Right atrium auricular region (tissue), 2 donors: ENCODE results near the gene ITSN2. TPM values are rescaled to one million over a fixed set of nuclear protein-coding genes. Genes with fewer than 3 reads are reported as not detected.
A peak's percentile ranks its signal among the peaks of the same experiment; 100 is the strongest.

Source experiments
- DNase-seq: peaks from one replicate; pipeline ENCODE4 v3.0.0-alpha.2; 2019; ENCODE audit warnings: low spot score
- H3K27ac ChIP-seq, 2 donors: fragments of 200-600 bp; sonication (generic); 1 replicate in 1 of 2; 2 replicates in 1 of 2; pipeline ENCODE4 v1.5.1; 2016 to 2019
- H3K27me3 ChIP-seq, 2 donors: fragments of 200-600 bp; sonication (generic); one replicate each; pipeline versions ENCODE4 v1.5.1 to v1.6.0; 2017 to 2019
- H3K36me3 ChIP-seq: fragments of 200-600 bp; sonication (generic); one replicate; pipeline ENCODE4 v1.5.1; 2016
- H3K4me1 ChIP-seq, 2 donors: fragments of 200-600 bp; sonication (generic); one replicate each; pipeline versions ENCODE4 v1.5.1 to v1.6.0; 2017 to 2019
- H3K4me3 ChIP-seq, 2 donors: fragments of 200-600 bp; sonication (generic); 1 replicate in 1 of 2; 2 replicates in 1 of 2; pipeline ENCODE4 v1.5.1; 2017 to 2019; ENCODE audit warnings: mild to moderate bottlenecking in 1 of 2, moderate library complexity in 1 of 2
- H3K9me3 ChIP-seq, 2 donors: fragments of 200-600 bp; sonication (generic); one replicate each; pipeline ENCODE4 v1.5.1; 2019
- total RNA-seq, 2 donors: library from RNA; depleted of rRNA; stranded (reverse); fragments of >200 nt; gene quantifications; one replicate each; pipeline ENCODE4 v1.1.0, GENCODE V29; 2016
- TF ChIP-seq, protein P1 (sequence below), 2 donors: fragments of 200-600 bp; sonication (generic); IDR thresholded peaks; one replicate each; pipeline ENCODE4 v1.5.1; 2019; ENCODE audit warnings: antibody characterized with exemption in 2 of 2

Gene ITSN2
- total RNA-seq, 2 donors from 2014 or later = 40.1 to 40.4 TPM

GRCh38 chr2:24231461-24231881 is 128.9 kb downstream of the ITSN2 start:
- TF ChIP-seq, protein P1, sequence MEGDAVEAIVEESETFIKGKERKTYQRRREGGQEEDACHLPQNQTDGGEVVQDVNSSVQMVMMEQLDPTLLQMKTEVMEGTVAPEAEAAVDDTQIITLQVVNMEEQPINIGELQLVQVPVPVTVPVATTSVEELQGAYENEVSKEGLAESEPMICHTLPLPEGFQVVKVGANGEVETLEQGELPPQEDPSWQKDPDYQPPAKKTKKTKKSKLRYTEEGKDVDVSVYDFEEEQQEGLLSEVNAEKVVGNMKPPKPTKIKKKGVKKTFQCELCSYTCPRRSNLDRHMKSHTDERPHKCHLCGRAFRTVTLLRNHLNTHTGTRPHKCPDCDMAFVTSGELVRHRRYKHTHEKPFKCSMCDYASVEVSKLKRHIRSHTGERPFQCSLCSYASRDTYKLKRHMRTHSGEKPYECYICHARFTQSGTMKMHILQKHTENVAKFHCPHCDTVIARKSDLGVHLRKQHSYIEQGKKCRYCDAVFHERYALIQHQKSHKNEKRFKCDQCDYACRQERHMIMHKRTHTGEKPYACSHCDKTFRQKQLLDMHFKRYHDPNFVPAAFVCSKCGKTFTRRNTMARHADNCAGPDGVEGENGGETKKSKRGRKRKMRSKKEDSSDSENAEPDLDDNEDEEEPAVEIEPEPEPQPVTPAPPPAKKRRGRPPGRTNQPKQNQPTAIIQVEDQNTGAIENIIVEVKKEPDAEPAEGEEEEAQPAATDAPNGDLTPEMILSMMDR (IDR thresholded peaks at IDR 0.05) = no peak
- Histone ChIP-seq H3K27me3 (no peaks in the 10 kb centered on the region), H3K4me3 (no peak overlapping the region), H3K36me3 (peaks cover under 1% of the 10 kb centered on the region), H3K9me3 (no peaks in the 10 kb centered on the region), H3K4me1 (no peaks in the 10 kb centered on the region), H3K27ac (no peak overlapping the region)
- DNase-seq = no peak

- Histone ChIP-seq H3K4me1 (no peaks in the 10 kb centered on the region), H3K27me3 (no peaks in the 10 kb centered on the region), H3K27ac (no peak overlapping the region), H3K9me3 (no peaks in the 10 kb centered on the region), H3K4me3 (no peak overlapping the region), H3K36me3 (peaks cover 5% of the 10 kb centered on the region)
- DNase-seq = no peak
- TF ChIP-seq, protein P1 (IDR thresholded peaks at IDR 0.05) = peak in 1 of 2 donors; percentile 49
Measured at GRCh38 chr2:24228470-24228869, 131.9 kb downstream of the ITSN2 start.

GRCh38 chr2:24225499-24226242 is 134.7 kb downstream of the ITSN2 start:
- no peaks in the 10 kb centered on the region for H3K4me1 ChIP-seq
- peaks cover 8% of the 10 kb centered on the region for H3K36me3 ChIP-seq
- H3K27me3 ChIP-seq = no peaks in the 10 kb centered on the region

DNA sequence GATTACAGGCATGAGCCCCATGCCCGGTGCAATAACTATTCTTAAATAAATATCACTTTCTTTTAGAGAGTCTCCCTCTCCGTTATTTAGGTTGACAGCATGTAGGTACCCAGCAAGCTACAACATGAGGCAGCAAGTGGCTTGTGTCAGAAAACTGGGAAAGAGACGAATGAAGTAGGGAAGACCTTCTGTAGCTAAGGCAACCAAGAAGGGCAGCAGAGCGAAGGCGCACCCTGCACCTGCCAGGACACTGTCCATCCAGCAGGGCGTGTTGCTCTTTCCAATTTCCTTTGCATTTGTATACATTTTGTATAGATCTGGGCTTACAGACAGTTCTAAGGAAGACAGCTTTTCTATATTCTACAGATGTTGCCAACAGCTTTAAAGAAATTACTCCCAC is 137.4 kb downstream of the ITSN2 start:
- no peaks in the 10 kb centered on the region for H3K27me3 ChIP-seq
- H3K36me3 ChIP-seq = peaks cover 18% of the 10 kb centered on the region

More at GRCh38 chr2:24225499-24226242, 134.7 kb downstream of the ITSN2 start:
- H3K4me3 ChIP-seq = no peak overlapping the region
- H3K9me3 ChIP-seq = no peaks in the 10 kb centered on the region
- TF ChIP-seq, protein P1 (IDR thresholded peaks at IDR 0.05) = no peak
- no peak overlapping the region for H3K27ac ChIP-seq
- no peak for DNase-seq

DNA sequence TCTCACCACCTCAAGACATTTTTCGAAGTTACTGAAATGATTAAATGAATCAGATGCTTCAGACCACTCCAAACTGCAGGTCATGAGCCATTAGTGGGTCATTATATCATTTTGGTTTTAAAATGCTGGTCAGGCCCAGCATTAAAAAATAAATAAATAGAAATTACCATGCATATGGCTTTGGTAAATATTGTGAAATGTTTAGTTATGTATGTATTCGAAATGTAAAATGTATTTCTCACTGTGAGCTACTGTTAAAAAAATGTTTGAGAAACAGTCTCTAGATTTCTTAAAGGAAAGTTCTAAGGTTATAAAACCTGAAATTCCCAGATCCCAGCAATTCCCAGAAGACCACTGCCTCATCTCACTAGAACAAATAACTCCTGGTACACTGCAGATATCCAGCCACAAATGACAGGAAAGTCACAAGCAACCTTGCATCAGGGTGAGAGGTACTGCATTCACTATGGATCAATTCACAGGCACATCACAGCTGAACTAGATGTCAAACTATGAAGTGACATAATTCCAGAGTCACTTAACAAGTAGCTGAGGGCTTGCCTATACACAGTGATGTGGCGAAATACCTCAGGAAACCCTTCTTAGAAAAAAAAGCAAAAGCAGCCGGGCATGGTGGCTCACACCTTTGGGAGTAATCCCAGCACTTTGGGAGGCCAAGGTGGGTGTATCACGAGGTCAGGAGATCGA is 138.8 kb downstream of the ITSN2 start:
- Histone ChIP-seq H3K4me1 (no peaks in the 10 kb centered on the region), H3K27me3 (no peaks in the 10 kb centered on the region), H3K27ac (no peak overlapping the region), H3K9me3 (no peaks in the 10 kb centered on the region), H3K4me3 (no peak overlapping the region), H3K36me3 (peaks cover 29% of the 10 kb centered on the region)
- TF ChIP-seq, protein P1 (IDR thresholded peaks at IDR 0.05) = no peak
- DNase-seq = no peak

More for the DNA sequence above, 137.4 kb downstream of the ITSN2 start:
- no peak overlapping the region for H3K4me3 ChIP-seq
- no peaks in the 10 kb centered on the region for H3K9me3 ChIP-seq
- no peaks in the 10 kb centered on the region for H3K4me1 ChIP-seq
- no peak overlapping the region for H3K27ac ChIP-seq
- TF ChIP-seq, protein P1 (IDR thresholded peaks at IDR 0.05) = no peak
- DNase-seq = no peak
